MM.1S (cell line): ENCODE measurements around the gene FGF12.

ENCODE experiments used
- EZH2phosphoT487 ChIP-seq: fragments of 300-600 bp; sonication (generic); IDR thresholded peaks from 2 replicates; pipeline ENCODE4 v1.6.1; 2018; ENCODE audit warnings: antibody characterized with exemption, low read length
- TF ChIP-seq, protein P1 (sequence below): fragments of 300-600 bp; sonication (generic); IDR thresholded peaks from 2 replicates; pipeline ENCODE4 v1.5.1; 2016; ENCODE audit warnings: antibody characterized with exemption, low read length, mixed read lengths

GRCh38 chr3:192229866-192230265 lies 497.5 kb downstream of the FGF12 start:
- TF ChIP-seq, protein P1, sequence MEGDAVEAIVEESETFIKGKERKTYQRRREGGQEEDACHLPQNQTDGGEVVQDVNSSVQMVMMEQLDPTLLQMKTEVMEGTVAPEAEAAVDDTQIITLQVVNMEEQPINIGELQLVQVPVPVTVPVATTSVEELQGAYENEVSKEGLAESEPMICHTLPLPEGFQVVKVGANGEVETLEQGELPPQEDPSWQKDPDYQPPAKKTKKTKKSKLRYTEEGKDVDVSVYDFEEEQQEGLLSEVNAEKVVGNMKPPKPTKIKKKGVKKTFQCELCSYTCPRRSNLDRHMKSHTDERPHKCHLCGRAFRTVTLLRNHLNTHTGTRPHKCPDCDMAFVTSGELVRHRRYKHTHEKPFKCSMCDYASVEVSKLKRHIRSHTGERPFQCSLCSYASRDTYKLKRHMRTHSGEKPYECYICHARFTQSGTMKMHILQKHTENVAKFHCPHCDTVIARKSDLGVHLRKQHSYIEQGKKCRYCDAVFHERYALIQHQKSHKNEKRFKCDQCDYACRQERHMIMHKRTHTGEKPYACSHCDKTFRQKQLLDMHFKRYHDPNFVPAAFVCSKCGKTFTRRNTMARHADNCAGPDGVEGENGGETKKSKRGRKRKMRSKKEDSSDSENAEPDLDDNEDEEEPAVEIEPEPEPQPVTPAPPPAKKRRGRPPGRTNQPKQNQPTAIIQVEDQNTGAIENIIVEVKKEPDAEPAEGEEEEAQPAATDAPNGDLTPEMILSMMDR, result no peak
- no peak for TF ChIP-seq EZH2phosphoT487
